ENCODE results near the gene RPH3AL.
A peak's percentile ranks its signal among the peaks of the same experiment; 100 is the strongest.

RPH3AL gene

DNA sequence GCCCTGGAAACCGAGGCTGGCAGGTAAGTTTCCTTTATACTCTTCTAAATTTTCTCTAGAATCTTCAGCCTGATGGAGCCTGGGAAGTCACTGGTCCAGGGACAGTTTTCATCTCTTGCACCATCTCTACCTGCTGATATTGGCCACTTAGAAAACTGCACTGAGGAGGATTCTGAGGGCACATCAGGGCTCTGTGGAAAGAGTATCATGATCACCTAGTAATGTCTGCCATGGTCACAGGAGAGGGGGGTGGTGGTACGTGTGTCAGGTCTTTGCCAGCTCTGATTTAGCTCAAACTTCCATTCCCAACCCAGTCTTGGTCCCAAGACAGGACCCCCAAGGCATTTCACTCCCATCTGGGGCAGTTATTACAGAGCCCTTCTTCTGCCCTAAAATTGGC is 136.0 kb downstream of the RPH3AL start:
- TF ChIP-seq TAF1 (IDR thresholded peaks at IDR 0.05; ENCODE audit: low read depth), result no peak
- TF ChIP-seq, protein P1, sequence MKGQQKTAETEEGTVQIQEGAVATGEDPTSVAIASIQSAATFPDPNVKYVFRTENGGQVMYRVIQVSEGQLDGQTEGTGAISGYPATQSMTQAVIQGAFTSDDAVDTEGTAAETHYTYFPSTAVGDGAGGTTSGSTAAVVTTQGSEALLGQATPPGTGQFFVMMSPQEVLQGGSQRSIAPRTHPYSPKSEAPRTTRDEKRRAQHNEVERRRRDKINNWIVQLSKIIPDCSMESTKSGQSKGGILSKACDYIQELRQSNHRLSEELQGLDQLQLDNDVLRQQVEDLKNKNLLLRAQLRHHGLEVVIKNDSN (IDR thresholded peaks at IDR 0.05), result no peak
- TF ChIP-seq CREB1 (IDR thresholded peaks at IDR 0.05; ENCODE audit: low read depth), result no peak
- no peak for TF ChIP-seq NFIC (IDR thresholded peaks at IDR 0.05)
- TF ChIP-seq YY1 (IDR thresholded peaks at IDR 0.05; ENCODE audit: low read depth), result no peak
- no peak for TF ChIP-seq TEAD4 (IDR thresholded peaks at IDR 0.05)
- no peak for TF ChIP-seq REST (IDR thresholded peaks at IDR 0.05; ENCODE audit: low read depth)
- TF ChIP-seq EGR1 (IDR thresholded peaks at IDR 0.05), result no peak
- no peak for TF ChIP-seq EP300 (IDR thresholded peaks at IDR 0.05; ENCODE audit: borderline replicate concordance)
- TF ChIP-seq TCF12 (IDR thresholded peaks at IDR 0.05; ENCODE audit: low read depth), result no peak
- TF ChIP-seq ZBTB7A (IDR thresholded peaks at IDR 0.05; ENCODE audit: low read depth), result no peak
- TF ChIP-seq RAD21 (IDR thresholded peaks at IDR 0.05; ENCODE audit: low read depth), result no peak
- TF ChIP-seq CEBPB (IDR thresholded peaks at IDR 0.05), result no peak

DNA sequence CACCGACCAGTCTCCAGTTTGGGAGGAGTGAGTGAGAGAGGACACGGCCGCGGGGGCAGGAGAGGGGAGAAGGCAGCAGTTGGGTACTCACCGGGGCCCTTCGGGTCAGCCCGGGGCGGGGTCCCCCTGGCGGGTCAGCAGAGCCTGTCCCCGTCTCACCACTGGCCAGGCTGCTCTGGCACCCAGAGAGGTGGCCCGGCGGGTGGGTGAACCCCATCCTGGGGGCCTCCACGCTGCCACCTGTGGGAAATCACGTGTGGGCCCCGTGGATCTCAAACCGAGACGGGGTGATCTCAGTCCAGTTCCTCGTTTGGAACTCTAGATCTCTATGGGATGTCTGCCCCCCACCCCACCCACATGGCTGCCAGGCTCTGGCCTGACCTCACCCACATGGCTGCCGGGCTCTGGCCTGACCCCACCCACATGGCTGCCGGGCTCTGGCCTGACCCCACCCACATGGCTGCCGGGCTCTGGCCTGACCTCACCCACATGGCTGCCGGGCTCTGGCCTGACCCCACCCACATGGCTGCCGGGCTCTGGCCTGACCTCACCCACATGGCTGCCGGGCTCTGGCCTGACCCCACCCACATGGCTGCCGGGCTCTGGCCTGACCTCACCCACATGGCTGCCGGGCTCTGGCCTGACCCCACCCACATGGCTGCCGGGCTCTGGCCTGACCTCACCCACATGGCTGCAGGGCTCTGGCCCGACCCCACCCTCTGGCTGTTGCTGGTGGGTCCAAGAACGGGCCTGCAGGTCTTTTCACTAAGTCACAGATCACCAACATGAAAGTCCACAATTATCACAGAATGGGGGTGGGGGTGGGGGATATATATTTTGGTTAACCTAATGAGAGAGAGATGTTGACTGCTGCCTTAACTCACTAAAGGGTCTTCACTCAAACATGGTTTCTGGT is 136.8 kb downstream of the RPH3AL start:
- TF ChIP-seq, protein P2, sequence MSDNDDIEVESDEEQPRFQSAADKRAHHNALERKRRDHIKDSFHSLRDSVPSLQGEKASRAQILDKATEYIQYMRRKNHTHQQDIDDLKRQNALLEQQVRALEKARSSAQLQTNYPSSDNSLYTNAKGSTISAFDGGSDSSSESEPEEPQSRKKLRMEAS (IDR thresholded peaks at IDR 0.05), result 0 out of 2 replicates have a peak, but pooled peaks have one; percentile 35
- TF ChIP-seq EGR1 (IDR thresholded peaks at IDR 0.05) (peak; percentile 50; the same call in 1 of the 2 replicates), YY1 (IDR thresholded peaks at IDR 0.05; ENCODE audit: low read depth) (peak; percentile 92)

DNA sequence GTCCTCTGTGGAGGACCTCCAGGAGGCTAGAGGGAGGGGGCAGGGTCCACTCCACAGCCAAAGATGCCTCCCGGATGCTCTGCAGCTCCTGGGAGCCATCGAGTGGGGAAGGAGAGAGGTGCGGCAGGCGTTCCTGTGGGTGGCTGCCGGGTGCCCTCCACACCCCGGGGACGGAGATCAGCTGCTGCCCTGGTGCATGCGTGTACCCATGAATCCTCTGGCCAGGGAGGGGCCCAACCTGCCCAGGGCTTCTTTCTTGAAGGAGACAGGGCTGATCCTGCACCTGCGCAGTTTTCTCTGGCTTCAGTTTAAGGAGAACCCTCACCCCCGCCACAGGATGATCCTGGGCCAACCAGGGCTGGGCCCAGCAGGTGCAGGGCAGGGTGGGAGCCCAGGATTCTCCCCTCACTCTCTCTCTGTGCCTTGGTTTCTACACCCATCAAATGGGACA is 137.7 kb downstream of the RPH3AL start:
- TF ChIP-seq NFIC (IDR thresholded peaks at IDR 0.05) (no peak), TAF1 (IDR thresholded peaks at IDR 0.05; ENCODE audit: low read depth) (no peak), TEAD4 (IDR thresholded peaks at IDR 0.05) (no peak), CEBPB (IDR thresholded peaks at IDR 0.05) (no peak), EP300 (IDR thresholded peaks at IDR 0.05; ENCODE audit: borderline replicate concordance) (no peak), REST (IDR thresholded peaks at IDR 0.05; ENCODE audit: low read depth) (no peak), FOXM1 (IDR thresholded peaks at IDR 0.05; ENCODE audit: borderline replicate concordance, low read depth) (no peak)
- TF ChIP-seq, protein P1 (IDR thresholded peaks at IDR 0.05), result no peak
- TF ChIP-seq, protein P2 (IDR thresholded peaks at IDR 0.05), result no peak

- TF ChIP-seq TEAD4 (IDR thresholded peaks at IDR 0.05), result no peak
- TF ChIP-seq NFIC (IDR thresholded peaks at IDR 0.05), result no peak
- TF ChIP-seq CEBPB (IDR thresholded peaks at IDR 0.05), result no peak
- TF ChIP-seq RAD21 (IDR thresholded peaks at IDR 0.05; ENCODE audit: low read depth), result no peak
- TF ChIP-seq YY1 (IDR thresholded peaks at IDR 0.05; ENCODE audit: low read depth), result no peak
- TF ChIP-seq TCF12 (IDR thresholded peaks at IDR 0.05; ENCODE audit: low read depth), result no peak
- no peak for TF ChIP-seq EGR1 (IDR thresholded peaks at IDR 0.05)
- TF ChIP-seq, protein P1 (IDR thresholded peaks at IDR 0.05), result no peak
- TF ChIP-seq EP300 (IDR thresholded peaks at IDR 0.05; ENCODE audit: borderline replicate concordance), result no peak
- no peak for TF ChIP-seq ZBTB7A (IDR thresholded peaks at IDR 0.05; ENCODE audit: low read depth)
- TF ChIP-seq CREB1 (IDR thresholded peaks at IDR 0.05; ENCODE audit: low read depth), result no peak
- no peak for TF ChIP-seq REST (IDR thresholded peaks at IDR 0.05; ENCODE audit: low read depth)
- TF ChIP-seq FOXM1 (IDR thresholded peaks at IDR 0.05; ENCODE audit: borderline replicate concordance, low read depth), result no peak
- TF ChIP-seq, protein P2 (IDR thresholded peaks at IDR 0.05), result no peak
- no peak for TF ChIP-seq TAF1 (IDR thresholded peaks at IDR 0.05; ENCODE audit: low read depth)
These were observed 139.1 kb downstream of the RPH3AL start for GRCh38 chr17:213286-214105.

All from Ishikawa (cell line).